ENCODE results near the gene PYY.
"Not testable (repeated sequence)": the region's sequence is repeated elsewhere in the genome, so short reads cannot be mapped to it uniquely, and the experiment has no call there.

PYY gene

GRCh38 chr17:43978078-43978477 is 24.3 kb upstream of the PYY start:
- no peak for DNase-seq (ENCODE audit: low spot score)

- no peak for DNase-seq (ENCODE audit: low spot score)
Observed at GRCh38 chr17:43976963-43977837, 23.5 kb upstream of the PYY start.

GRCh38 chr17:43975898-43976297 is 22.2 kb upstream of the PYY start:
- DNase-seq (ENCODE audit: low spot score), result no peak

GRCh38 chr17:43974382-43975266 is 20.9 kb upstream of the PYY start:
- no peak for DNase-seq (ENCODE audit: low spot score)

GRCh38 chr17:43972444-43973212 is 18.9 kb upstream of the PYY start:
- not testable (repeated sequence) for DNase-seq (ENCODE audit: low spot score)

GRCh38 chr17:43971436-43971835 is 17.7 kb upstream of the PYY start:
- DNase-seq (ENCODE audit: low spot score), result not testable (repeated sequence)

- DNase-seq (ENCODE audit: low spot score), result no peak
Observed at GRCh38 chr17:43970366-43970765, 16.6 kb upstream of the PYY start.

GRCh38 chr17:43967251-43967875 is 13.6 kb upstream of the PYY start:
- DNase-seq (ENCODE audit: low spot score), result no peak

- DNase-seq (ENCODE audit: low spot score), result no peak
Observed at GRCh38 chr17:43966276-43966675, 12.5 kb upstream of the PYY start.

- DNase-seq (ENCODE audit: low spot score), result no peak
Observed at GRCh38 chr17:43962479-43962878, 8.7 kb upstream of the PYY start.

GRCh38 chr17:43961954-43962353 is 8.2 kb upstream of the PYY start:
- DNase-seq (ENCODE audit: low spot score), result no peak

- DNase-seq (ENCODE audit: low spot score), result not testable (repeated sequence)
Observed at GRCh38 chr17:43961292-43961691, 7.6 kb upstream of the PYY start.

GRCh38 chr17:43958748-43959352 is 5.1 kb upstream of the PYY start:
- DNase-seq (ENCODE audit: low spot score), result no peak

- DNase-seq (ENCODE audit: low spot score), result no peak
Observed at GRCh38 chr17:43956222-43956621, 2.5 kb upstream of the PYY start.

- DNase-seq (ENCODE audit: low spot score), result no peak
Observed at GRCh38 chr17:43952724-43953666, 745 bp downstream of the PYY start.

- DNase-seq (ENCODE audit: low spot score), result no peak
Observed at GRCh38 chr17:43952351-43952723, 1.4 kb downstream of the PYY start.

GRCh38 chr17:43951750-43952149 is 2.0 kb downstream of the PYY start:
- DNase-seq (ENCODE audit: low spot score), result no peak

- no peak for DNase-seq (ENCODE audit: low spot score)
Observed at GRCh38 chr17:43950554-43950953, 3.2 kb downstream of the PYY start.

- DNase-seq (ENCODE audit: low spot score), result no peak
Observed at GRCh38 chr17:43949781-43950180, 4.0 kb downstream of the PYY start.

GRCh38 chr17:43946781-43947180 is 7.0 kb downstream of the PYY start:
- no peak for DNase-seq (ENCODE audit: low spot score)
